GM10248 (cell line): ENCODE results near the gene DHRS2.

Experiments
- CTCF ChIA-PET: fragments of 300-600 bp; sonication (Branson Sonifier 250); formaldehyde crosslinking; extraction: SDS; loops from one replicate; lab custom pipeline; 2021; ENCODE audit warnings: antibody characterized with exemption; lab: Yijun Ruan, JAX
- POLR2A ChIA-PET: fragments of 350-650 bp; sonication (Branson Sonifier 250); formaldehyde crosslinking; extraction: SDS; loops from one replicate; lab custom pipeline; 2020; ENCODE audit warnings: antibody characterized with exemption; lab: Yijun Ruan, JAX
- DNase-seq: peaks from one replicate; pipeline ENCODE4 v3.0.0; 2012; ENCODE audit errors: extremely low spot score
- TF ChIP-seq, protein P1 (sequence below): IDR thresholded peaks from 2 replicates; pipeline ENCODE4 v1.5.1; 2012; ENCODE audit warnings: mild to moderate bottlenecking, low read depth; ENCODE audit errors: extremely low read depth, missing control alignments, control extremely low read depth

DHRS2 gene

DNA sequence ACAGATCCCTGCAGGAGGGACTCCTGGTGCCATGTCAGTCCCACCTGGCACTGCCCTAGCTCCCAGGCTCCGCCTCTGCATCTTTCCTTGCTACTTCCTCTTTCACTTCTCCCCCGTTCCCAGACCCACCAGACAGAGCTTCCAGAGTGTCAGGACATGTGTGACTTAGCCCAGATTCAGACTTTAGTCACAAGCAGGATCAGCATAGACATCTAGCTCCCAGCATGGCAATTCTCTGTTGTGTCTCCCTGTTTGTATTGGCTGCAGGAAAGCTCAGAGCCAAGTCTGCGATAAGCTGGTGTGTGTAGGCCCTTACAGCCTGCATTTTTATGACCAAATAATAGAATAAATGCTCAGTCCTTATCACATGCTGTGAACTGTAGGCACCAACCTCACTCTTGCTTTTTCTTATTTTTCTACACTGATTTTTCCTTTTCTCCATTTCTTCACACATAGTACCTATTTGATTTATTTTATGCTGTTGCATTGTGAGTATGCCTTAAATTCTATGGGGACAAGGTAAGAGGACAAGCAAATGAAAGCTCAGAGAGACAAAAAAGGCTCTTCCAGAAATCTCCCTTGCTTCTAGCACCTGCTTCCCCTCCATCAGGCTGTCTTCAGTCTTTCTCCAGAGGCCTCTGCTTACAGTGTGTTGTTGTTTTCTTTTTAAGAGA lies 5.9 kb downstream of the DHRS2 start:
- DNase-seq, result peak; percentile 4
- POLR2A ChIA-PET, result no interaction called here
- CTCF ChIA-PET, result interaction anchor here (0.8 to 3.0 kb wide), 6 partner anchors 10 to 269 kb away, joined by 3 to 62 read pairs (median 4); no protein-coding TSS in a partner anchor
- TF ChIP-seq, protein P1, sequence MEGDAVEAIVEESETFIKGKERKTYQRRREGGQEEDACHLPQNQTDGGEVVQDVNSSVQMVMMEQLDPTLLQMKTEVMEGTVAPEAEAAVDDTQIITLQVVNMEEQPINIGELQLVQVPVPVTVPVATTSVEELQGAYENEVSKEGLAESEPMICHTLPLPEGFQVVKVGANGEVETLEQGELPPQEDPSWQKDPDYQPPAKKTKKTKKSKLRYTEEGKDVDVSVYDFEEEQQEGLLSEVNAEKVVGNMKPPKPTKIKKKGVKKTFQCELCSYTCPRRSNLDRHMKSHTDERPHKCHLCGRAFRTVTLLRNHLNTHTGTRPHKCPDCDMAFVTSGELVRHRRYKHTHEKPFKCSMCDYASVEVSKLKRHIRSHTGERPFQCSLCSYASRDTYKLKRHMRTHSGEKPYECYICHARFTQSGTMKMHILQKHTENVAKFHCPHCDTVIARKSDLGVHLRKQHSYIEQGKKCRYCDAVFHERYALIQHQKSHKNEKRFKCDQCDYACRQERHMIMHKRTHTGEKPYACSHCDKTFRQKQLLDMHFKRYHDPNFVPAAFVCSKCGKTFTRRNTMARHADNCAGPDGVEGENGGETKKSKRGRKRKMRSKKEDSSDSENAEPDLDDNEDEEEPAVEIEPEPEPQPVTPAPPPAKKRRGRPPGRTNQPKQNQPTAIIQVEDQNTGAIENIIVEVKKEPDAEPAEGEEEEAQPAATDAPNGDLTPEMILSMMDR, result no peak

DNA sequence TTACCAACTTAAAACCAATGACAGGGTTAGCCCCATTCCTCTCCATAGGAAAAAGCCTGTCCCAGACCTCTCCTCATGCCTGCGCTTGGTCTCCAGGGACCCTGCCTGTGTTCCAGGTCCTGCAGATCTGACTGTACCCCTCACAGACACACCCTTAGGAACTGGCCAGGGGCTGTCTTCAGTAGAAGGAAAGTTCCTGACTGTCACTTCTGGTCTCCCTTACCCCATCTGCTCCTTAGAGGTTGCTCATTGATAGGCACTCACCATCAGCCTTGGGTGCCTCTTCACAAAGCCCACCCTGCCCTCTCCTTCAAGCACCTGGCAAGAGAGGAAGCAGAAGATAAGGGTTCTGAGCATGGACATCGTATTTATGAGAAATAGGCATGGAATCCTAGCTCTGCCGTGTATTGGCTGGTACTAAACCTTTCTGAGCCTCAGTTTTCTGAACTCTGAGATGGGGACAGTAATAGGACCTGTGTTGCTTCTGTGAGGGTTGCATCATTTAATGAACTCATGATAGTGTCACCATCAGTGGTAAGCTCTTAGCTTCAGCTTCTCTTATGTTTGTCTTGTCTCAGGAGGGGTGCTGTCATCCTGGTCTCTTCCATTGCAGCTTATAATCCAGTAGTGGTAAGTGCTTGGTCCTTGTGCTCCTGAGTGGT lies 7.5 kb downstream of the DHRS2 start:
- POLR2A ChIA-PET, result no interaction called here
- no peak for DNase-seq
- TF ChIP-seq, protein P1, result no peak
- CTCF ChIA-PET, result interaction anchor here (0.9 to 3.5 kb wide), 4 partner anchors 11 to 267 kb away, joined by 3 to 38 read pairs (median 5); no protein-coding TSS in a partner anchor

DNA sequence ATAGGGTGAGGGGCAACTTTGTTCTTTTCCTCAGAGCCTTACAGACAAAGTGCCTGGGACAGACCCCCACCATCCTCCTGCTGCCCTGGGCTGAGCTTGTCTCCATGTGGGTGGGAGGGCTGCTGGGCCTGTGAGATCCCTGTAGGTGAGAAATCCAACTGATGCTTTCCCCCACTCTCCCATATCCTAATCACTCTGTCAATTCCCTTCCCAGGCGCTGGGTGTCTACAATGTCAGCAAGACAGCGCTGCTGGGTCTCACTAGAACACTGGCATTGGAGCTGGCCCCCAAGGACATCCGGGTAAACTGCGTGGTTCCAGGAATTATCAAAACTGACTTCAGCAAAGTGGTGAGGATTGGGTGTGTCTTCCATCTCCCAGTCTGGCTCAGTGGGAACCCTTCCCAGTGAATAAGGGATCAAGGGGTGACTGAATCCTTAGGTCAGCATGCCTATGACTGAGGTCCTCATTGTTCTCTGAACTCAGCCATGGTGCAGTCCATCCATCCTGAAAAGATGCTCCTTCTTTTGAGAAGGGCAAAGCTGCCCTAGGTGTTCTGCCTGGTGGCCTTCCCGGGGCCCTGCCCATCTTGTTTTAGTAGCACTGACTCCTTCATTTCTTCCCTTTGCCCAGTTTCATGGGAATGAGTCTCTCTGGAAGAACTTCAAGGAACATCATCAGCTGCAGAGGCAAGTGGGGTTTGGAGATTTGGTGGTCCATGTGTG lies 8.2 kb downstream of the DHRS2 start:
- POLR2A ChIA-PET, result no interaction called here
- DNase-seq, result no peak
- TF ChIP-seq, protein P1, result no peak
- CTCF ChIA-PET, result interaction anchor here (0.9 to 3.5 kb wide), 4 partner anchors 12 to 266 kb away, joined by 3 to 38 read pairs (median 5); no protein-coding TSS in a partner anchor

DNA sequence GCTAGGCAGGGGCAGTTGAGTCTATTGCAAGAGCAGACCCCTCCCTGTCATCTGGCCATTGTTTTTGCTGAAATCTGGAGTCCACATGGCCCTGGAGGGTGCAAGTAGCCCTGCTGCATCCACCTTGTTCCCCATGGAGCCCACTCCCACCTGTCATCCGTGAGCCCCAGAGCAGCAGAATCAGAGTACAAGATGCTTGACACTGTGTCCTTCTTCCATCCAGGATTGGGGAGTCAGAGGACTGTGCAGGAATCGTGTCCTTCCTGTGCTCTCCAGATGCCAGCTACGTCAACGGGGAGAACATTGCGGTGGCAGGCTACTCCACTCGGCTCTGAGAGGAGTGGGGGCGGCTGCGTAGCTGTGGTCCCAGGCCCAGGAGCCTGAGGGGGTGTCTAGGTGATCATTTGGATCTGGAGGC lies 8.8 kb downstream of the DHRS2 start:
- DNase-seq, result no peak
- TF ChIP-seq, protein P1, result no peak
- CTCF ChIA-PET, result interaction anchor here (1.2 to 3.5 kb wide), 6 partner anchors 8 to 266 kb away, joined by 3 to 38 read pairs (median 5); partner anchors contain the start of gene DHRS2
- POLR2A ChIA-PET, result no interaction called here

DNA sequence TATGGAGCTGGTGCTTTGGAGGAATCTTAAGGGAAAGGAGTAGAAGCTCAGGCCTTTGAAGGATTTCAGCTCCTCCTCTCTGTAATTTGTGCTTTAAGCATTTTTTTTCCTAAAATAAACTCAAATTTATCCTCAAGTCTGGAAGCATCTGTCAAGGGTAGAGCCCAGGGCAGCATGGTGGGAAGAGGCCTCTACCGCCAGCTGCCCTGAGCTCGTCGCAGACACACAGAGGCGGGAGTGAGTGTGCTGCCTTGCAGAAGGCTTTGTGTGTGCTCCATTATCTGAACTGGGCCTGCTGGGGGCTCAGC lies 9.3 kb downstream of the DHRS2 start:
- CTCF ChIA-PET, result interaction anchor here (1.2 to 3.5 kb wide), 7 partner anchors 9 to 286 kb away, joined by 3 to 38 read pairs (median 4); partner anchors contain the start of gene DHRS2
- TF ChIP-seq, protein P1, result no peak
- no peak for DNase-seq
- POLR2A ChIA-PET, result no interaction called here
